HG03460 (cell line): ENCODE measurements around the gene KLHL30.
"Not testable (repeated sequence)": the region's sequence is repeated elsewhere in the genome, so short reads cannot be mapped to it uniquely, and the experiment has no call there.

Experiments
- ATAC-seq: cut with Tn5 transposase; IDR thresholded peaks from one replicate; pipeline ENCODE4 v1.9.1; 2021; ENCODE audit not compliant: unreplicated experiment

The KLHL30 gene

GRCh38 chr2:238160206-238161129, 22.0 kb downstream of the KLHL30 start:
- no peak for ATAC-seq

DNA sequence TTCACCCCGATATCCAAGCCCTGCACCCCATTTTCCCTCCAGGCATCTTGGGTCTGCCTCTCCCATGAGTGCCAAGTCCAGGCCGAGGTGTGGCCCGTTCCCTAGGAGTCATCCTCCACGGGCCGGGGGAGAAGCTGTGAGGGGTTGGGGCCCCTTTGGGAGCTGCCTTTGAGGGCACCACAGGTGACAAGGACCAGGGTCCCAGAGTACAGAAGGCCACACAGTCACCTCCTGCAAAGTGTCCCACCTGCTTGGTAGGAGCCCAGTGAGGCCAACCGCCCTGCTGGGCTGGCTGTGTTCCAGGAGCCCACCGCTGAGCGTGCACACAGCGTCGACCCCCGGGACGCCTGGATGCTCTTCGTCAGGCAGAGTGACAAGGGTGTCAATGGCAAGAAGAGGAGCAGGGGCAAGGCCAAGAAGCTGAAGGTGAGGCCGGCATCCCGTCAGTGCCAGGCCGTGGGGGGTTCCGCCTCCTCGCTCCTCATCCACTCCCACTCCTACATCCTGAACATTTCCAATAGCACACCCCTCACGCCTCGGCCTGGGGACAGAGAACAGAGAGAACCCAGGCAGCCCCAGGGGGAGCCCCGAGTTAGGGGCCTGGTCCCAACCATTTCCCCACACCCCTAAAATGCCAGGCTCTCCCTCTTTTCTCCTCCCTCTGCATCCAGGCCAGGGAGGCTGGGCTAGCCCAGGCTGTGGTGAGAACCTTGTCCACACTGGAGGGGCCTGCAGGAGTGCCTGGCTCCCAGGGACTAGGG, 23.0 kb downstream of the KLHL30 start:
- ATAC-seq = no peak

GRCh38 chr2:238162251-238162845, 23.9 kb downstream of the KLHL30 start:
- no peak for ATAC-seq

- ATAC-seq = no peak
Observed at GRCh38 chr2:238162846-238163441, 24.5 kb downstream of the KLHL30 start.

DNA sequence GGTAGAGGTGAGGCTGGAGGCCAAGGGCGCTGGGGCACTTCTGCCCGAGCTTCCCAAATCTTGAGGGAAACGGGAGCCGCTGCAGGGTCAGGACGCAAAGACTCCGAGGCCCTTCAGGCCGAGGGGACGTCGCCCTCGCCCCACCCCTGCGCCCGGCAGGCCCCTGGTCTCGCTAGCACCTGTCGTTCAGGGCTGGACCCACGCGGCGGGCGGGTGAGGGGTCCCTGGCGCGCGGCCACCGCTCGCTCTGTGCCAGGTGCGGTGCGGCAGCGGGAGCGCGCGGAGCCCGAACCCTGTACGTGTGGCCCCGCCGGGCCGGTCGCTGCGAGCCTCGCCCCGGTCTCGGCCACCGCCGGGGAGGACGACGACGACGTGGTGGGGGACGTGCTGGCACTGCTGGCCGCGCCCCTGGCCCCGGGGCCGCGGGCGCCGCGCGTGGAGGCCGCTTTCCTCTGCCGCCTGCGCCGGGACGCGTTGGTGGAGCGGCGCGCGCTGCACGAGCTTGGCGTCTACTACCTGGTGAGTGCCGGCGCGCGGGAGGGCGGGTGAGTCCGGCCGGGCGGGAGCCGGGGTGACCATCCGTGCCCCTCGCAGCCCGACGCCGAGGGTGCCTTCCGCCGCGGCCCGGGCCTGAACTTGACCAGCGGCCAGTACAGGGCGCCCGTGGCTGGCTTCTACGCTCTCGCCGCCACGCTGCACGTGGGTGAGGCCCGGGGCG, 25.2 kb downstream of the KLHL30 start:
- no peak for ATAC-seq

DNA sequence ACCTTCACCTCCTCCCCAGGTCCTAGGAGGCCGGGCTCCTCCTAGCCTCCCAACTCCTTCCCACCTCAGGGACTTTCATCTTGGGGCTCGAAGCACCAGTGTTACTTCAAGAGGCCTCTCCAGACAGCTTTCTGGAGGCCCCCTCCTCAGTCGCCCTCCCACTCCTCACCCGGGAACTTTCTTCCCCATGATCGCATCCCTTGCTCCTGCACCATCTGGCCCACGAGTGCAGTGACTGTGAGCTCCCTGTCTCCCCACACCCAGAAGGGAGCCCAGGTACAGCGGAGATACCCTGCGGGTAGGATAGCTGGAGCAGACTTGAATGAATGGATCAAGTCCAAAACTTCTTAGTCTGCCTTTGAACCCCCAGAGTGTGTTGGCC, 26.4 kb downstream of the KLHL30 start:
- no peak for ATAC-seq

DNA sequence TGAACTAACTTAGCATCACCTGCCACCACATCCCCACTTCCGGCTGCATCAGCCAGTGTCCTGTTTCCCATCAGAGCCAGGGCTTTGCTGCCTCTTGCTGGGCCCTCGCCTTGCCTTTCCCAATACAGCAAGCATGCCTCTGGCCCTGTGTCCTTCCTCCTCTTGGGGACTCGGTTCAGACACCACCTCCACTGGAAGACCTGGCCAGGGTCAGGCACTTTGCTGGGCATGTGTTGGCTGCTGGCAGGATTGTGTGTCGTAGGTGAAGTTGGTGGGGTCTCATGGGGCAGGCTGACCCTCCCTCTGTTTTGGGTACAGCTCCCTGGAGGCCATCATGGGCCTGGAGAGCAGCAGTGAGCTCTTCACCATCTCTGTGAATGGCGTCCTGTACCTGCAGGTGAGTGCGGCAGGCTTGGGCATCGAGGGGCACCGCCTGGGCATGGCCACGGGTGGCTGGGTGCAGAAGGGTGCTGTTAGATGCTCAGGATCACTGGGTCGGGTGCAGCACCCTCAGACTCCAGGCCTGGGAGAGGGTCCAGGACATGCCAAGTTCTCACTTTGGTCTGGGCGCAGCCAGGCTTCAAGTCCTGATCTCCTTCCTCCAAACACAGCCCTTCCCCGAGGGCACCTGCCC, 26.9 kb downstream of the KLHL30 start:
- no peak for ATAC-seq

DNA sequence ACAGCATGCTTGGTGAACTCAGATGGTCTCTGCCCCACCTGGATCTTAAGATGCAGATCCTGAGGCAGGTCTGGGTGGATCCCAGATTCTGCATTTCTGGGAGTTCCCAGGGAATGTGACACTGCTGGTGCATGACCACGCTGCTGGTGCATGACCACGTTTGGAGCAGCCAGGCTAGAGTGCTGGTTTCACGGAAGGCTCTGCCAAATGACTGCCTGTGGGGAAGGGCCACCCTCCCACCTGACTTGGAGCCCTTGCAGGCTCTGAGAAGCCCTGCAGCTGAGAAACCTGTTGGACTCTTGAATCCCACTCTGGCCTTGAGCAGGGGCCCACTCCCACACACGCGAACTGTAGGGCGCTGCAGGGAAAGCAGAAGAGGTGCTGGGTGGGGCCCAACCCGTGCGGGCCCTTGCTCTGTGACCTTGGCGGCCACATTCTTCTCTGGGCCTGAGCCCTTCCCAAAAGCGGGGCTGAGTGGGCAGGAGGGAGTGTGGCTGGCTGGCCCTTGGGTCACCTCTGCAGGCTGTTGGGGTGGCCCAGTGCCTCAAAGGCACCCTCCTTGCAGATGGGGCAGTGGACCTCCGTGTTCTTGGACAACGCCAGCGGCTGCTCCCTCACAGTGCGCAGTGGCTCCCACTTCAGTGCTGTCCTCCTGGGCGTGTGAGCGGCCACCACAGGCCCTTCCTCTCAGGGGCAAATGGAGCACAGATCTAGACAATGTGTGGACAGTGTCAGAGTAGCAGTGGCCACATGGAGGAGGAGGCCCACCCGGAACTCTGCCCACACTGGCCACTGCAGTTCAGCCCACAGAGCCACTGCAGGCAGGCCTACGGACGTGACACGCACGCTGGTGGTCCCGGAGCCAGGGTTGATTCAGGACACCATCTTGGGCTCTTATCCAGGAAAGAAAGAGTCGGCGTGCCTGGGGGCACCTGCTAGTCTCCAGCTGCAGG, 28.2 kb downstream of the KLHL30 start:
- no peak for ATAC-seq

- ATAC-seq = no peak
Observed at GRCh38 chr2:238167344-238167715, 28.9 kb downstream of the KLHL30 start.

DNA sequence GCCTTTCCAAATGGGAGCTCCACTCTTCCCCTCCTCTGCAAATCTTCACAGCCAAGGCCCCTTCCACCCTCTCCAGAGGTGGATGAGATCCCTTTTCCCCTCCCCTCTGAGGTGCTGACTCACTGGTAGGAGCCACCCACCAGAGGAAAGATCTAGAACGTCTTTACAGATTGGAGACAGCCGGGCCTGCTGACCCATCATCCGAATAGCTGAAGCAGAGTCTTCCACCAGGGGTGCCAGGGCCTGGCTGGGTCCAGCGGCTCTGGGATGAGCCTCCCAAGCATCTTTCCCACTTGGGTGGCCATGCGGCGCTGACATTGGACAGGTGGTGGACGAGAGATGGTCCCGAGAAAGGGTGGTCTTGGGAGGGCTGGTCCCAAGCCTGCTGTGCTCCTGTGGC, 29.3 kb downstream of the KLHL30 start:
- no peak for ATAC-seq

DNA sequence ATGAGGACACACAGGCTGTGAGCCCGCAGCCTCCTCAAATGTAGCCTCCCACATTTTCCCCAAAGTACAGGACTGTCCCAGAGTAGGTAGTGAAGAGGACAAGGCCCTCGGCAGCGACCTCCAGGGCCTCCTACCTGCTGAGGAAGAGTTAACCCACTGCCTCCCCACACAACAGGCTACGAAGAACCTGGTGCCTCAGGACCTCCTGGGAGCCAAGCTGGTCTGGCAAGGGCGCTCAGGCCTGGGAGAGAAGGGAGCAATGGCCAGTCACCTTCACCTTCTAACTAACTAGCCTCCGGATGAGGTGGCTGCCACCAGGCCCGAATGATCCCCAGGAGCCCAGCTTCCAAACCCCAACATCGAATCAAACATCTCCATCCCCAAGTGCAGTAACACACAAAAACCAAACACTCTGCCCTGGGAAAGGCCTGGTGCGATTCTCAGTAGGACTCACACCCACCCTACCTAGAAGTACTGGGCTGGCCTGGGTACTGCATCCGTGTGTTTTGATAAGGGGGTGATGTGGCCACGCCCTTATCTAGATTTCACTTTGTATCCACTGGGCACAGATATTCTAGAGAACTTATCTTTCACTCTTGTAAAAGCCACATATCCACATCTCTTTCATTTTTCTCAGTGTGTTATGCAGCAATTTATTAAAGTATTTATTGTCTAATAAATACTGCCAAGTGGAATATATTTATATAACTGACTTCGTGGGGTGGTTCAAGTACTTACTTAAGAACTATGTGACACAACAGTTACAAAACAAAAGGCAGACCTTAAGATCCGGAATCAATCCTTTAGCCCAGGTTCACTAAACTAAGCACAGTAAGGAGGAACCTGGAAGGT, 30.0 kb downstream of the KLHL30 start:
- no peak for ATAC-seq

GRCh38 chr2:238169048-238169707, 30.7 kb downstream of the KLHL30 start:
- ATAC-seq = no peak

GRCh38 chr2:238169708-238170251, 31.3 kb downstream of the KLHL30 start:
- ATAC-seq = no peak

DNA sequence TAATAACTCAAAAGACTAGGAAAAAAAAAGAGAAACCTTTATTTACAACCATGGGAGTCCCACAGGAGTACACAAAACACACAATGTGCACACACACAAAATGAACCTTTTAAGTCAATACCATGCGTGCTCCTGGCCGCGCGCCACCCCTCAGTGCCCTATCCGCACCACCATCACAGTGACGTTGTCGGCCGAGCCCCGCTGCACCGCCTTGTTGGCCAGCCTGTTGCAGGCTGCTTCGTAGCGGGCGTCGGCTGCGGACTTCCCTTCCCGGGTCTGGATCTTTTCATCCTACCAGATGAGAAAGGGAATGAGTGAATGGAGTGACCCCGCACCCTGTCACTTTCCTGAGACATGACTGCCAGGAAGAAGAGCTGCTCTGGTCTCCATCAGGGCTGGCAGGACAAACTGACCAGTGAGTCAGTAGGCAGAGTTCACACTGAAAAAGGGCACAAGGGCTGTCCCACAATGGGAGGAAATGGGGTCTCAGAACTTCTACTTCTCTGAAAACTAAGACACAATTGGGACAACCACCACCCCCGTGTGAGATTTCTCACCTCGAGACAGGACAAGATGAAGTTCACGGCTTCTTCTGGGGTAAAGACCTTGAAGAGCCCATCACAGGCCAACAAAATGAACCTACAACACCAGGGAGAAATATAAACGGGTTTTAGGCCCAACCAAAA, 32.1 kb downstream of the KLHL30 start:
- no peak for ATAC-seq

- not testable (repeated sequence) for ATAC-seq
Observed at GRCh38 chr2:238171072-238171431, 32.6 kb downstream of the KLHL30 start.

DNA sequence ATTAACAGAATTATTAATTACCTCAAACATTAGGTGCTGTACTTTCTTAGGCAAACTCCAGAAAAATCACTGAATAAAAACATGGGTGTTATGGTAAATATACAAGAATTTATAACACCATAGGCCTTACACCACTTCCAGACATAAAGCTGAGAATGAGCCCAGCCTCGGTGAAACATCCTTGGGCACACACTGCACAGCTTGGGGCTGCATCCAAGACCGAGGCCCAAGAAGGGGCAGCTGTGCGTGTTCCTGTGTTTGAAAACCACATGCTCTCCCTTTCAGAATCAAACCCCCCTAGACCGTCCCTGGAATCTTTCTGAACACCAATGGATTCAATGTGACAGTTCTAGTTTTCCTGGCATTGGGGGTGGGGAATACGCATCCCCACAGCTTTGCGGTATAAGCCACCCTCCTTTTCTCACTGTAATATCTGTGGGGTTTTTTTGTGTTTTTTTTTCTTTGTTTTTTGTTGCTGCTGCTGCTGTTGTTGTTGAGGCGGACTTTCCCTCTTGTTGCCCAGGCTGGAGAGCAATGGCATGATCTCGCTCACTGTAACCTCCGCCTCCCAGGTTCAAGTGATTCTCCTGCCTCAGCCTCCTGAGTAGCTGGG, 33.2 kb downstream of the KLHL30 start:
- ATAC-seq = no peak

DNA sequence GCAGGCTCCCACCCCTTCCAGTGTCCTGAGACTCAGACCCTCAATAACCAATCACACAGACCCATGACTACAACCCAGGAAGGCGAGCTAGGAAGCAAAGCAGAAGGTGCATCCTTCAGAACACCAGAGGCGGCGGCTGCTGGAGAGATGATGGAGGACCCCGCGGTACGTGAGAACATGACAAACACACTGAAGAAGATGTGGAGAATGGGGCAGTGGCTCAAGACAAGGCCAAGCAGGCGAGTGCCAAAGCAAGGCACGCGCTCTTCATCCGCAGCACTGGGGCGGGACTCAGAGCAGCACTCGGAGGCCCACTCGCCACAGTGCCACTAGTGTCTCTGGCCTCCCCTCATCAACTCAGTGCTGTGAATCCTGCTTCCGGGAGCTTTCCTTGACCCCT, 34.0 kb downstream of the KLHL30 start:
- no peak for ATAC-seq
